HG03135 (cell line): ENCODE measurements around the gene CORO2B.

Experiments used
- ATAC-seq: cut with Tn5 transposase; IDR thresholded peaks from one replicate; pipeline ENCODE4 v1.9.1; 2021; ENCODE audit warnings: mild to moderate bottlenecking, moderate library complexity; ENCODE audit not compliant: unreplicated experiment

CORO2B gene

GRCh38 chr15:68553994-68554720, 24.6 kb upstream of the CORO2B start:
- ATAC-seq: no peak

- no peak for ATAC-seq
Observed at GRCh38 chr15:68554721-68555678, 23.8 kb upstream of the CORO2B start.

- ATAC-seq: no peak
Observed at GRCh38 chr15:68555679-68556037, 23.1 kb upstream of the CORO2B start.

GRCh38 chr15:68556139-68556990, 22.4 kb upstream of the CORO2B start:
- no peak for ATAC-seq

- no peak for ATAC-seq
Observed at GRCh38 chr15:68557469-68558317, 21.1 kb upstream of the CORO2B start.

GRCh38 chr15:68558318-68559305, 20.2 kb upstream of the CORO2B start:
- ATAC-seq: no peak

GRCh38 chr15:68559345-68560310, 19.2 kb upstream of the CORO2B start:
- peak; percentile 55 for ATAC-seq

GRCh38 chr15:68560501-68561113, 18.2 kb upstream of the CORO2B start:
- no peak for ATAC-seq

- ATAC-seq: no peak
Observed at GRCh38 chr15:68561171-68561900, 17.5 kb upstream of the CORO2B start.

GRCh38 chr15:68561901-68562300, 16.9 kb upstream of the CORO2B start:
- no peak for ATAC-seq

GRCh38 chr15:68564173-68564572, 14.6 kb upstream of the CORO2B start:
- no peak for ATAC-seq

GRCh38 chr15:68565234-68565633, 13.6 kb upstream of the CORO2B start:
- no peak for ATAC-seq

GRCh38 chr15:68565726-68566125, 13.1 kb upstream of the CORO2B start:
- no peak for ATAC-seq

GRCh38 chr15:68566377-68566954, 12.3 kb upstream of the CORO2B start:
- ATAC-seq: no peak

- no peak for ATAC-seq
Observed at GRCh38 chr15:68567345-68567744, 11.4 kb upstream of the CORO2B start.

GRCh38 chr15:68570974-68571373, 7.8 kb upstream of the CORO2B start:
- ATAC-seq: no peak
